Measurements from ENCODE around the gene MKNK2.

The MKNK2 gene

GRCh38 chr19:2022289-2022688, 28.8 kb downstream of the MKNK2 start:
- no peak overlapping the region for H3K27ac ChIP-seq
- peaks cover 5% of the 10 kb centered on the region for H3K27me3 ChIP-seq

GRCh38 chr19:2021453-2022140, 29.4 kb downstream of the MKNK2 start:
- Histone ChIP-seq H3K36me3 (no peaks in the 10 kb centered on the region), H3K27me3 (peaks cover 5% of the 10 kb centered on the region), H3K27ac (no peak overlapping the region), H3K9me3 (no peaks in the 10 kb centered on the region), H3K4me1 (ENCODE audit: control insufficient read depth in 1 of 2, insufficient read depth in 1 of 2, low read depth in 1 of 2, low read length in 1 of 2) (peaks cover 3 to 7% of the 10 kb centered on the region in 2 experiments), H3K4me3 (ENCODE audit: low read depth in 1 of 2, low read length in 1 of 2) (no peak overlapping the region)
- TF ChIP-seq CTCF (IDR thresholded peaks at IDR 0.05) = no peak

More at GRCh38 chr19:2022289-2022688, 28.8 kb downstream of the MKNK2 start:
- Histone ChIP-seq H3K36me3 (no peaks in the 10 kb centered on the region), H3K4me1 (ENCODE audit: control insufficient read depth in 1 of 2, insufficient read depth in 1 of 2, low read depth in 1 of 2, low read length in 1 of 2) (peaks cover 5 to 9% of the 10 kb centered on the region in 2 experiments), H3K4me3 (ENCODE audit: low read depth in 1 of 2, low read length in 1 of 2) (no peak overlapping the region), H3K9me3 (no peaks in the 10 kb centered on the region)
- no peak for TF ChIP-seq CTCF (IDR thresholded peaks at IDR 0.05)

- no peak for TF ChIP-seq CTCF (IDR thresholded peaks at IDR 0.05)
- H3K27me3 ChIP-seq = peaks cover 5% of the 10 kb centered on the region
Observed at GRCh38 chr19:2018752-2019151, 32.3 kb downstream of the MKNK2 start.

GRCh38 chr19:2016041-2016807, 34.8 kb downstream of the MKNK2 start:
- TF ChIP-seq CTCF (IDR thresholded peaks at IDR 0.05) = no peak
- Histone ChIP-seq H3K27ac (peak overlapping the region; percentile 15), H3K9me3 (no peaks in the 10 kb centered on the region), H3K36me3 (no peaks in the 10 kb centered on the region), H3K27me3 (no peaks in the 10 kb centered on the region), H3K4me3 (ENCODE audit: low read depth in 1 of 2, low read length in 1 of 2) (peak overlapping the region; percentile 44 to 48), H3K4me1 (ENCODE audit: control insufficient read depth in 1 of 2, insufficient read depth in 1 of 2, low read depth in 1 of 2, low read length in 1 of 2) (peaks cover 9 to 10% of the 10 kb centered on the region in 2 experiments)

More at GRCh38 chr19:2018752-2019151, 32.3 kb downstream of the MKNK2 start:
- Histone ChIP-seq H3K9me3 (no peaks in the 10 kb centered on the region), H3K27ac (no peak overlapping the region), H3K36me3 (no peaks in the 10 kb centered on the region), H3K4me3 (ENCODE audit: low read depth in 1 of 2, low read length in 1 of 2) (no peak overlapping the region), H3K4me1 (ENCODE audit: control insufficient read depth in 1 of 2, insufficient read depth in 1 of 2, low read depth in 1 of 2, low read length in 1 of 2) (peaks cover 7 to 9% of the 10 kb centered on the region in 2 experiments)

GRCh38 chr19:2015608-2015950, 35.5 kb downstream of the MKNK2 start, which contains the start of gene BTBD2:
TSS of gene BTBD2 (minus strand) at chr19:2015714. CDS start at chr19:2015703, 11 bp downstream.
- Histone ChIP-seq H3K27ac (peak within 1 kb of the TSS; percentile 15), H3K4me1 (ENCODE audit: control insufficient read depth in 1 of 2, insufficient read depth in 1 of 2, low read depth in 1 of 2, low read length in 1 of 2) (peaks cover 9 to 16% of the 10 kb centered on the region in 2 experiments), H3K27me3 (no peaks in the 10 kb centered on the region), H3K36me3 (no peaks in the 10 kb centered on the region), H3K4me3 (ENCODE audit: low read depth in 1 of 2, low read length in 1 of 2) (peak within 1 kb of the TSS; percentile 44 to 48), H3K9me3 (no peaks in the 10 kb centered on the region)
- TF ChIP-seq CTCF (IDR thresholded peaks at IDR 0.05) = no peak

Data from neutrophil (primary cell).